Activated CD8-positive, alpha-beta memory T cell treated with anti-CD3 and anti-CD28 coated beads for 1 hour (primary cell): Measurements from ENCODE around the gene CLUH.

ENCODE experiments used
- DNase-seq, 2 donors: peaks; one replicate each; pipeline ENCODE4 v3.0.0-alpha.2; 2020; ENCODE audit warnings: low read depth in 1 of 2; ENCODE audit errors: extremely low read depth in 1 of 2

The CLUH gene, protein sequence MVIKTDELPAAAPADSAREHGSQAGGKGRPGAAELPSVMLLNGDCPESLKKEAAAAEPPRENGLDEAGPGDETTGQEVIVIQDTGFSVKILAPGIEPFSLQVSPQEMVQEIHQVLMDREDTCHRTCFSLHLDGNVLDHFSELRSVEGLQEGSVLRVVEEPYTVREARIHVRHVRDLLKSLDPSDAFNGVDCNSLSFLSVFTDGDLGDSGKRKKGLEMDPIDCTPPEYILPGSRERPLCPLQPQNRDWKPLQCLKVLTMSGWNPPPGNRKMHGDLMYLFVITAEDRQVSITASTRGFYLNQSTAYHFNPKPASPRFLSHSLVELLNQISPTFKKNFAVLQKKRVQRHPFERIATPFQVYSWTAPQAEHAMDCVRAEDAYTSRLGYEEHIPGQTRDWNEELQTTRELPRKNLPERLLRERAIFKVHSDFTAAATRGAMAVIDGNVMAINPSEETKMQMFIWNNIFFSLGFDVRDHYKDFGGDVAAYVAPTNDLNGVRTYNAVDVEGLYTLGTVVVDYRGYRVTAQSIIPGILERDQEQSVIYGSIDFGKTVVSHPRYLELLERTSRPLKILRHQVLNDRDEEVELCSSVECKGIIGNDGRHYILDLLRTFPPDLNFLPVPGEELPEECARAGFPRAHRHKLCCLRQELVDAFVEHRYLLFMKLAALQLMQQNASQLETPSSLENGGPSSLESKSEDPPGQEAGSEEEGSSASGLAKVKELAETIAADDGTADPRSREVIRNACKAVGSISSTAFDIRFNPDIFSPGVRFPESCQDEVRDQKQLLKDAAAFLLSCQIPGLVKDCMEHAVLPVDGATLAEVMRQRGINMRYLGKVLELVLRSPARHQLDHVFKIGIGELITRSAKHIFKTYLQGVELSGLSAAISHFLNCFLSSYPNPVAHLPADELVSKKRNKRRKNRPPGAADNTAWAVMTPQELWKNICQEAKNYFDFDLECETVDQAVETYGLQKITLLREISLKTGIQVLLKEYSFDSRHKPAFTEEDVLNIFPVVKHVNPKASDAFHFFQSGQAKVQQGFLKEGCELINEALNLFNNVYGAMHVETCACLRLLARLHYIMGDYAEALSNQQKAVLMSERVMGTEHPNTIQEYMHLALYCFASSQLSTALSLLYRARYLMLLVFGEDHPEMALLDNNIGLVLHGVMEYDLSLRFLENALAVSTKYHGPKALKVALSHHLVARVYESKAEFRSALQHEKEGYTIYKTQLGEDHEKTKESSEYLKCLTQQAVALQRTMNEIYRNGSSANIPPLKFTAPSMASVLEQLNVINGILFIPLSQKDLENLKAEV (N-terminal part only)

DNA sequence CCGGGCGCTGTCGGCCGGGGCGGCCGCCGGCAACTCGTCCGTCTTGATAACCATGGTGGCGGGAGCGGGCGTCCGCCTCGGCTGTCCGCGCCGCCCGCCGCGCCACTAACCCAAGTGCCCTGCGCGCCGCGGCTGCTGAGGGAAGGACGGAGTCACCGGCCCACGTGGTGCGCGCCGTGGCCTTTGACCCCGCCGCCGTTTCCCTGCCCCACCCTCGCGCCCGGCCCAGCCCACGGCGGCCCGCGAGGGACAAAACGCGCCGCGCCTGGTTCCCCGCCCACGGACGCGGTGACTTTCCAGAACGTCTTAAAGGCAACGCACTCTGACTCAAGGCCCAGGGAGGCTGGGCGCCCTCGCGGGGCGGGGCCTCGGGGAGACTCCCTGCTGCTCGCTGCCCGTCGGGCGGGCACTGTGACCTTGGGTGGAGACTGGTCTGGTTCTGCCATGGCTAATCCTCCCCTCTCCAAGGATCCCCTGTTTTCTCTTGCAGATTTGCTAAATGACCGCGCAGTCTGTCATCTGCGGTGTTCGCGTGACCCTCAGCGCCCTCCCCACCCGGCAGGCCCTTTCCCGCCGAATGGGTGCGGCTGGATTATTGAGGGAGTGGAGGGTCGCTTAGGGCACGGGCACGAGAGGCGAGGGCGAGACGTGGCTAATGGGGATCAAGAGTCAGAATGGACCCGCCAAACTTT is at the start of gene CLUH:
TSS of gene CLUH (minus strand) at position 157 of the 692 bp plus-strand sequence. CDS start at position 54, 103 bp downstream.
- DNase-seq, result peak; percentile 85 to 95

DNA sequence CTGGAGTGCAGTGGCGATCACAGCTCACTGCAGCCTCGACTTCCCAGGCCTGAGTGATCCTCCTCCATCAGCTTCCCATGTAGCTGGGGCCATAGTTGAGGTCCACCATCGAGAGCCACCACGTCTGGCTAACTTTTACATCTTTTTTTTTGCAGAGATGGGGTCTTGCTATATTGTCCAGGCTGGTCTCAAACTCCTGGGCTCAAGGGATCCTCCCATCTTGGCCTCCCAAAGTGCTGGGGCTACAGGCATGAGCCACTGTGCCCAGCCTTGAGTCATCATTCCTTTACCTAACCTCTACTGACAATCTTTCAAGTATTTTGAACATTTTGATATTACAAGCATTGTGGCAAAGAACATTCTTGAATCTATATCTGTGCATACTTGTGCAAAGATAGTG is 47.3 kb upstream of the CLUH start:
- DNase-seq, result no peak

DNA sequence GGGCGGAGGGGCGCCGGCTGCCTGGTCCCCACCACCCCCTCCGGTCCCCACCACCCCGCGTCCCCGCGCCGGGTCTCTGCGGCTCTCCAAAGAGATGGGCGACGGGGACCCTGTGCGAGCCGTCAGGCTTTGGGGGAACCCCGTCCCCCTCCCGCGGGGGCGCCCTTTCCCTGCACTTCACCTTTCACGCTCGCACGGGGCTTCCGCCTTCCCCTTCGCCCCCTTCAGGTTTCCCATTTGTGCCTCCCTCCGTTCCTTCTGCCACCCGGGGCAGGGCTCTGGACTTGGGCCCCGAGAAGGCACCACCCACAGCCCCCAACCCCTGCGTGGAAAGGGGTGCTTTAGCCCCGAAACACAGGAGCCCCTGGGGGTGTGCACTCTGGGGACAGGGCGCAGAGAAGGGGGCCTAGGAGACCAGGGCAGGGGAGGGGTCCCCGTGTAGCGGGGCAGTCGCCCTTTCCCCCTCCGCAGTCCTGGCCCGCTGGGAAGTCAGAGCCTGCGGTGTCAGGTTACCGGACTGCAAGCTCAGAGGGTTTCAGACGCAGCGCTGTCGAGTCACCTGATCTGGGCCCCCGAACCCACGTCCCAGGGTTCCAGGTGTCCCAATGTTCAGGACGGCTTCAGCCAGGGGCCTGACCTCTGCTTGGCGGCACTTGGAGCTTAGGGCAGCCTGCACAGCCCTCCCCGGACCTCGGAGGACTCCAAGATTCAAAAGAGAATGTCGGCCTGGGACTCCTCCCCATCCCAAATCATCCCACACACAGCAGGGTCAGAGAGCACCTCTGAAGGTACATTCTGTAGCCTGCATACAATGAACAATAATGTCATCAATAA is 44.5 kb upstream of the CLUH start:
- no peak for DNase-seq

DNA sequence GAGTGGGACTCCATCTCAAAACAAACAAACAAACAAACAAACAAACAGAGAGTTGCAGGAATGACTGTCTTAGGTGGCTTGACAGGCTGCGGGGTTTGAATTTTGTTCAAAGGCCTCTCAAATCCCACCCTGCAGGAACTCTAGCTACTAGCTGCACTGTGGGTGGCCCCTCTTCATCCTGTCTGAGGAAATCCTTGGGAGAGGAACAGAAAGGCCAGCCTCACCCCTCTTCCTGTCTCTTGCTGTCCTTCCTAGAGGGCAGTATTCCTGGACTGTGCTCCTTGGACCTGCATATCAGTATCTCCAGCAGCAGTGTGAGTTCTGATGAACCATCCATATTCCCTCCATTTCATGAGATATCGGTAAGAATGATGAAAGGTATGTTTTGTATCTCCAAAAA is 39.9 kb upstream of the CLUH start:
- DNase-seq, result no peak

DNA sequence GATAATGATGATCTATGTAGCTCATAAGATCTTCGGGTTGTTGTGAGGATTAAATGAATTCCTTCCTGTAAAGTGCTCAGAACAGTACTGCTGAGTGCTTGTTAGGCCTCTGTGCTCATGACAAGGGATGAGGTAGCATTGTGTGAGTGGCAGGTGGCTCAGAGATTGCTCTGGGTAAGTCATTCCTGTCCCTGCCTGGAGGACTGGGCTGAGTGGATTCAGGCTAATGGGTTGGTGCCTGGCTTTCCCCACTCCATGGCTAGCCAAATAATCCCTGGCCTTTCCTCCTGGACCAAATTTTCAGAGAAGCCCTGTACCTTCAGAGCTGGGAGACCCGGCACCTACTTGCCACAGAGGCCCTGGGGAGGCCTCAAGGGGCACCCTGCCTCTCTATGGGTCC is 39.2 kb upstream of the CLUH start:
- DNase-seq, result no peak

DNA sequence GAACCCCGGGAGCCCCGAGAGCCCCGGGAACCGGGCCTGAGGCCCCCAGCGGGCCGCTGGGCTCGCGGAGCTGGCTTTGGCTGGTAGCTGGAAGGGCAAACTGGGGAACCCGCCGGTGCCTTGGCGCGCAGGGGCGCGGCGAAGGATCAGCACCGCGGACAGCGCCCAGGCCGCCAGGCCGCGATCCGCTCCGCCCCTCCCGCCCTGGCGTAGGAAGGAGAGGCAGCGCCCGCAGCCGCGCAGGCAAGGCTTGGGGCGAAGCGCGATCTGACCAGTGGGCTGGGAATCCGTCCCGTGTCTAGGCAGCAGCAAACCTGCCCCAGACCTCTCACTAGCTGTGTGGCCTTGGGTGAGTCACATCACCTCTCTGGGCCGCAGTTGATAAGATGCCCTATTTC is 38.2 kb upstream of the CLUH start:
- peak; percentile 15 to 61 for DNase-seq

DNA sequence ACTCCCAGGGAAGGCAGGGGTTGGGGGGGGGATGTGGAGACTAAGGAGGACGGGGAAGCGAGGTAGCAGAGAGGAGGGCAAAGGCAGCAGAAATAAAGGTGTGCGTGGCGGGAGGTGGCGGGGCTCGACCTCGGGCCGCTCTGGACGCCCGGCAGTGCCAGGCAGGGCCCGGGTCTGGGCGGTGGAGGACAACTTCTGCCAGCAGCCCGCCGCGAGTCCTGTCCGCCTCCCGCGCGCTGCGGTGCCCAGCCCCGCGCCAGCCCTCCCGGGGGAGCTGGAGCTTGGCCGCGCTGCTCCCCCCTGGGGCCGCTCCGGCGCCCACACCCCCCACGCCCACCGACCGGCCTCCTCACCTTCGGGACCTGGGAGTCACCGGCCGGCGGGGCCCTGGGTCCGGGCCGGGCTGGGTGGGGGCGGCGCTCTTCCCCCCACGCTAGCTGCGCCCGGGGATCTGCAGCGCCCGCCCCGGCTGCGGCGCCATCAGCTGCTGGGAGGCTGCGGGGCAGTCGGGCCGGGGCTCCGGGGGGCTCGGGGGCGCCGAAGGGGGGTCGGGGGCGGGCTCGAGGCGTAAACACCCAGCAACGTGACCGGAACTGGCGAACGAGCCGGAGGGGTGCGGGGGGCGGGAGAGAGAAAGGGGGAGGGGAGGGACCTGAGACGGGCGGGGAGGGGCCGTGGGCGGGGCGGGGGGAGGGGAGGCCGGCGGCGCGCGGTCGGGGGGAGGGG is 37.7 kb upstream of the CLUH start, which contains the start of gene CCDC92B:
TSS of gene CCDC92B (minus strand) at position 595 of the 726 bp plus-strand sequence. CDS start 14,507 bp downstream, outside the sequence.
- DNase-seq, result no peak

DNA sequence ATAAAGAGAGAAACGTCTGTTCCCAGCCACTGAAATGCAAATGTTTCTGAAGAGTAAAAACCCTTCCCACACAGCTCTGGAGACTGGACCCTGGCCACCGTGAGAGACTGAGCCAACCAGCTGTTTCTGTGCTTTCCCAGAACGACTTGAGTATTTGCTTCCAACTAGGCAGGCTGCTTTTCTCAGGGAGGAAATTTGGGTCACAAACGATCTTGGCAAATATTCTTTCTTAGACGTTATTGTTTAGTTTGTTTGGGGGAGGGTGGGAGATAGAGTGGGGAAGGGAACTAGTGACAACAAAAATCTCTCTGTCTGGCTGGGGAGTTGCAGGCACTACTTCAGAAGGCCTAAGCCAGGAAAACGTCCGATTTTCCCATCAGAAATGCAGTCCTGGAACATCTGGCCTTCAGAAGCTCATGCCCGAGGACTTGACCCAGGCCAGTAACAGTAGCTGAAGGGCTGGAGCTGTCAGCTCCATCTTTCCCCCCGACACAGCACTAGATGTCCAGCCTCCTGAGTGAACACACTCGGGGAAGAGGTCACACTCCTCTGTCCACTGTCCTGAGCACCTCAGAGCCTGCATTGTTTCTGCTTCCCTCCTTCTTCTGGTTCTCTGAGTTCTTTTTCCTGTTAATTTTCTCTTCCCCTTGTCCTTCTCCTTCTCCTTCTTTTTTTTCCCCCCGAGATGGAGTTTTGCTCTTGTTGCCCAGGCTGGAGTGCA is 33.9 kb upstream of the CLUH start:
- DNase-seq, result no peak

DNA sequence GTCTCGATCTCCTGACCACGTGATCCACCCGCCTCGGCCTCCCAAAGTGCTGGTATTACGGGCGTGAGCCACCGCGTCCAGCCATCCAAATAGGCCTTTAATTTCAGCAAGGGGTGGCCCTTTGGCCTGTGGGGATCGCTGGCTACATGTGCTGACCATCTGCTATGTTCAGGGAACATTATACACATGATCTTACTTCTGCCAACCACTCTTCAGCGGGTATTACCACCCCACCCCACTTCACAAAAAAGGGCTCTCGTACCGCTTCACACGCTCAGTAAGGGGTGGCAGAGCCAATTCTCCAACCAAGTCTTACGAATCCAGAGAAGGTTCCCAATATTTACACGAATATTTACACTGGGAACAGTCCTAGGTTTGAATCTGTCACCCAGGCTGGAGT is 26.1 kb upstream of the CLUH start:
- DNase-seq, result no peak

DNA sequence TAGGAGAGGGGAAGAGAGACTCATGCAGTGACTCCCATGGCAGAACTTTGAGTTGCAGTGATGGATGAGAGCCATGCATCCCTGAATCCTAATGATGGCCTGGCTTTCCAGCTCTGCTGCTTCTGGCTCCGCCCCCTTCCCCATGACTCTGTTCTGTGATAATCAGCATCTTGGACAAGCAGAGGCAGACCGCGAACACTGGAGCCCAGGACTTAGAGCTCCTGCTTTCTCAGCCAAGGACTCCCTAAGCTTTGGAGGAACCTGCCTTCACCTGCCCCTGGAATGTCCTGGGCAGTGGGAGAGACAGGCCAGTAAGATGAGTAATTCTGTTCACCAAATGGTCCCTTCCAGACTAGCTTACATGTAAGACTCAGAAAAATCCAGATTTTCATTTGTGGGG is 25.4 kb upstream of the CLUH start:
- DNase-seq, result no peak

DNA sequence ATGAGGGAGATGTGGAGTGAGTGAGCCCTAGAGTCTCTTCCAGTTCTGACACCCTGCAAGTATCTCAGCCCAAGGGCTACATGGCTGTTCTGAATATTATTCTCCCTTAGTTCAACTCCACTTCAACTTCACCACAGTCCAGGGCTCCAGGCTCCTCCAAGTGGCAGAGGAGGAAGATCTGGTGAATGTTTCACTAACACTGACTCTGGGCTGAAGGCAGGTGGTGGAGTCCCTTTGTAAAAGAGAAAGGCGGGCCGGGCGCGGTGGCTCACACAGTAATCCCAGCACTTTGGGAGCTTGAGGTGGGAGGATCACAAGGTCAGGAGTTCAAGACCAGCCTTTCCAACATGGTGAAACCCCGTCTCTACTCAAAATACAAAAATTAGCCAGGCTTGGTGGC is 24.3 kb upstream of the CLUH start:
- DNase-seq, result no peak

DNA sequence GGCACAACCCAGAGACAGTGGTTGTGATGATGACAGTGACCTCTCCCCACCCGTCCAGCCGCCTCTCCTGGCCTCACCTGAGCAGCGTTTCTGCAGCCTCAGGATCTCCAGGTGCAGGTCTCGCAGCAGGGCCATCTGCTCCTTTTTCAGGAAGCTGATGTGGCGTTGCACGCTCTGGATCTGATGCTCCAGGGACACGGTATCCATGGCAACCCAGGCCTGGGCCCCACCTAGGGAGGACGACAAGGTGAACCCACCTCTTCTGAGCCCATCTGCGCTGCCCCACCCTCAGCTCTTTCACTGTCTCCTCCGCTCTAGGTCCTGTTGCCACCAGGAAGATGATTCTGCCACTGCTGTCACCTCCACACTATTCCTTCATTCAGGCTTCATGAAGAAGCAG is 23.4 kb upstream of the CLUH start:
- DNase-seq, result no peak

DNA sequence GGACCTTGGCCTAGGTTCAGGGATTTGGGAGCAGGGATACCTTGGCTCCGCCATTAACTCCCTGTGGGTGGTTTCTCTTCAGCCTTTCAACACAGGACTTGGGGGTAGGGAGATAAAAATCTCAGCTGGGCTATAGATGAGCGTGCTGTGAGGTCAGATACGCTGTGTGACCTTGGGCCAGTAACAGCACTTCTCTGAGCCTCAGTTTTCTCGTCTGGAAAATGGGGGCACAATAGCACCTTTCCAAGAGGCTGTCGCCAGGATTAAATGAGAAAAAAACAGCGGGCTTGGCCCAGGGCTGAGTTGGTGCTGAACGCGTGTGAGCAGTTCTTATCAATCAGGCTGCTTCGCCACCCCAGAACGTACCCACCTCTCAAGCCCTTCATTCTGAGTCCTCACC is 20.2 kb upstream of the CLUH start:
- DNase-seq, result no peak

DNA sequence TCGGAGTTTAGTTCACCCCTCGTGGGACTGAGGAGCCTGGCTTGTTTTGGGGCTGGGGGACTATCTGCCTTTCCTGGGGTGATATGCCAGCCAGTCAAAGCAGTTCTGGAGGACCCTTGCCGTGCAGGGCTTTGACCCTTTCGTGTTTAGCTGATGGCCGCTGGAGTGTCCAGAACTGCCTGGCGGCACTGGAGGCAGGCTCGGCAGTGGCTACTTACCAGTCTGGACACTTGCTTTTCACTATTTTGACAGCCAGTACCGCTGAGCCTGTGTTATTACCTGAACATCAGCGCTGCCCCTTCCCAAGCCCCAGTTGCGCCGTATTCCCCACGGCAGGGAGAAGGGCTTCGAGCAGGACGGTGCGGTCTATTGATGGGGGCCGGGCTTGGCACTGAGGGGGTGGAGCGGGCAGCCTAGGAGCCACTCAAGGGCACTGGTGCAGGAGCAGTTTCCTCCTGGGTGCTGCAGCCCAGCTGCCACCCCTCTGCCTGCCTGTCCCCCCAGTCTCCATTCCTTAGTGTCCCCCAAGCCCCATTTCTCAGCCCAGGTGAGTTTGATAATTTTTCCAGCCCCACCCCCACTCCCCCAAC is 19.3 kb upstream of the CLUH start:
- DNase-seq, result no peak

DNA sequence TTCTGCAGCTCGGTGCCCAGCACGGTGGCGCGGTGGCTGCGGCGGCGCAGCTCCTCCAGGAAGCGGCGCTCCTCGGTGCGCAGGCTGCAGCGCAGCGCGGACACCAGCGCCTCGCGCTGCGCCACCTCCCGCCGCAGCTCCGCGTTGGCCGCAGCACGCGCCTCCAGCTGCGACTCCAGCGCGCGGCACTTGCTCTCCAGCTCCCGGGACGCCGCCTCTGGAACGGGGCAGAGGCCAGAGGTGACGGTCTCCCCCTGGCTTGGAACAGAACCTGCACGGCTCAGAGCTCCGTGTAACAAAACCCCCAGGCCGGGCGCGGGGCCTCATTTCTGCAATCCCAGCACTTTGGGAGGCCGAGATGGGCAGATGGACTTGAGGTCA is 13.2 kb upstream of the CLUH start:
- no peak for DNase-seq

DNA sequence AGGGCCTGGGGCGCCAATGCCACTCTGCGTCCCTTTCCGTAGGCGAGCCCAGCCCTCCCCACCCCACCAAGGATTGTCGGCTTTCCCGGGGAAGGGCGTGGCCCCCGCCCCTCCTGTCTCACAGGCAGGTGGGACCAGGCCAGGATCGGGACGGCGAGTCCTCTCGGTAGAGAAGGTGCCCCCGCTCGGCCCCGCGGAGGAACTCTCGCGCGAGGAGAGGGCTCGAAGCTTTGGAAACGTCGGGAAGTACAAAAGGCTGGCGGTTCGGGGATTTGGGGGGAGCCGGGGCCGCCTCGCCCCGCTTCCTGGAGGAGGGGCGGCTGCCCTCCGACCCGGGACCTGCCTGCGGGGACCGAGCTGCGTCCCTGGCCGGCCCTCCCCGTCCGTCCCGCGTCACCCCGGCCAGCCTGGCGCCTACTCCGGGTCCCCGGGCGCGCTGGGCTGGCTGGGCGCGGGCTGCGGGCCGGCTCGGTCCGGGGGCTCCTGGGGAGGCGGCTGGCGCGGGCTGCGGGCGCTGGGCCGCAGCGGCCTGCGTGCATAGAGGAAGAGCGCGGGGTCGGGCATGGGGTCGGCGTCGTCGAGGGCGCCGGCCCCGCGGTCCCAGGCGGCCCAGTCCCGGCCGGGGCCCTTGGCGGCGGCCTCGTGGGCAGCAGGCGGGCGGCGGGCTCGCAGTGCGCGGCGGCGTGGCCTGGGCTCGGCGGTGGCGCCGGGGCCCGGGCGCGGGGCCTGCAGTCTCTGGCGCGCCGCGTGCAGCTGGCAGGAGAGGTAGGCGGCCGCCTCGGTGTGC is 12.6 kb upstream of the CLUH start:
- no peak for DNase-seq

DNA sequence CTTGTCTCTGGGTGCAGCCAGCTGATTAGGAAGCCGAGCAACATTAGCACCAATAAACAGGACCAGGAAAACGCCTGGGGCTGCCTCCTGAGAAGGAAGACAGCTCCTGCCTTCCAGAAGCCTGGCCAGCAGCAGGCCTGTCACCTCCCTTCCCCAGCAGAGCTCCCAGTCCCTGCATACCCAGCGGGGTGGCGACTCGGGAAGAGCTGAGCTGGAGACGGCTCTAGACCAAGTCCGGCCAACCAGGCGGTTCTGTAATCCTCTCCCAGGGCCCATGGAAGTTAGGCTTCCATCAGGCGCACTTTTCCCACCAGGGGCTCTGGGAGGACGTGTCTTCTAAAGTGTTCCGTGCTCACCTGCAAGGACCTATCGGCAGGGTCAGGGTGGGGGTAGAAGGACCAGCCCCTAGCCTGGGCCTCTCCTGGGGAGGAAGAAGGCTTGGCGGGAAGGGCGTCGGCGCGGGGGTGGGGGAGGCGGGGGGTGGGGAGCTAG is 12.0 kb upstream of the CLUH start:
- no peak for DNase-seq
